ENCODE measurements around the gene CCDC136. TPM values are rescaled to one million over a fixed set of nuclear protein-coding genes. Genes with fewer than 3 reads are reported as not detected.

CCDC136 gene
- total RNA-seq, 1 experiment from 2014 or later, result 31.1 TPM

- Mint-ChIP-seq H3K36me3 (ENCODE audit: insufficient read depth in 1 of 3, low read depth in 3 of 3) (peaks cover 0 to 3% (median 0%) of the 10 kb centered on the region in 3 experiments; a peak in 2 of 7 replicates), H3K9me3 (no peaks in the 10 kb centered on the region), H3K27me3 (ENCODE audit: low read depth) (no peaks in the 10 kb centered on the region), H3K4me1 (peaks cover 2 to 12% of the 10 kb centered on the region in 2 experiments), H3K27ac (no peak overlapping the region), H3K4me3 (no peak overlapping the region)
- Histone ChIP-seq H3K9ac (ENCODE audit: extremely low read depth, insufficient read length, low read length) (no peak overlapping the region), H2BK15ac (ENCODE audit: low read depth, low read length) (no peak overlapping the region), H4K91ac (ENCODE audit: insufficient read length, low read depth, low read length) (no peak overlapping the region), H3K18ac (ENCODE audit: insufficient read length, low read depth, low read length) (no peak overlapping the region), H3K4me1 (ENCODE audit: insufficient read depth, low read length) (no peaks in the 10 kb centered on the region), H4K8ac (replicated peaks; ENCODE audit: insufficient read length, low read depth, low read length) (no peak overlapping the region), H3K79me1 (ENCODE audit: insufficient read depth, low read depth, low read length, poor library complexity, severe bottlenecking) (no peaks in the 10 kb centered on the region), H3K14ac (ENCODE audit: insufficient read depth, low read length) (no peak overlapping the region), H3K27ac (ENCODE audit: insufficient read length, low read depth, low read length) (no peak overlapping the region), H2BK120ac (ENCODE audit: low read depth, low read length, poor library complexity, severe bottlenecking) (no peak overlapping the region), H2AFZ (ENCODE audit: low read length) (no peak overlapping the region), H2AK5ac (ENCODE audit: insufficient read length, low read length) (no peak overlapping the region), H3K23ac (ENCODE audit: insufficient read length, low read depth, low read length) (no peak overlapping the region), H3K23me2 (ENCODE audit: insufficient read length, low read depth, low read length, poor library complexity, severe bottlenecking) (no peaks in the 10 kb centered on the region), H3T11ph (ENCODE audit: low read length) (no peak overlapping the region), H3K9me3 (ENCODE audit: control insufficient read depth, low read depth, low read length) (no peaks in the 10 kb centered on the region), H2BK20ac (ENCODE audit: low read depth, low read length, poor library complexity, severe bottlenecking) (no peak overlapping the region), H4K20me1 (ENCODE audit: control insufficient read depth, insufficient read depth, insufficient read length) (no peaks in the 10 kb centered on the region), H4K5ac (ENCODE audit: insufficient read length, low read depth, low read length) (no peak overlapping the region), H3K4me2 (ENCODE audit: insufficient read depth, insufficient read length, low read length) (no peak overlapping the region), H2BK12ac (ENCODE audit: insufficient read length, low read depth, low read length) (no peak overlapping the region), H2BK5ac (ENCODE audit: insufficient read length, low read length) (no peak overlapping the region), H3K4ac (ENCODE audit: low read depth, low read length) (no peak overlapping the region), H3K56ac (ENCODE audit: insufficient read length, low read depth, low read length) (no peak overlapping the region), H3K79me2 (ENCODE audit: insufficient read depth, low read length) (no peaks in the 10 kb centered on the region), H3K27me3 (ENCODE audit: insufficient read depth, low read length) (no peaks in the 10 kb centered on the region)
- no CpG with 5 or more reads among the region's 19 CpGs for WGBS (ENCODE audit: extremely low coverage, insufficient read length, low lambda C conversion rate)
- no peak for DNase-seq
- no peak for TF ChIP-seq CTCF (conservative IDR thresholded peaks at IDR 0.05)
Measured at GRCh38 chr7:128845987-128846386, 54.2 kb downstream of the CCDC136 start.
